Right renal pelvis (tissue), 4 donors: ENCODE data around the gene TFAP2E. TPM values are rescaled to one million over a fixed set of nuclear protein-coding genes. Genes with fewer than 3 reads are reported as not detected.

Experiments
- DNase-seq, 4 donors: peaks; one replicate each; pipeline ENCODE4 v3.0.0-alpha.2; 2013; ENCODE audit warnings: low read depth in 4 of 4, low spot score in 3 of 4, missing footprints in 1 of 4
- polyA plus RNA-seq, 4 donors: library from polyadenylated mRNA; unstranded; fragments of 120-200 nt; gene quantifications; one replicate each; pipeline ENCODE4 v1.2.1, GENCODE V29; 2013; ENCODE audit not compliant: insufficient read length in 4 of 4

Gene TFAP2E
- polyA plus RNA-seq, 4 donors = 0.79 to 1.1 (median 0.95) TPM

DNA sequence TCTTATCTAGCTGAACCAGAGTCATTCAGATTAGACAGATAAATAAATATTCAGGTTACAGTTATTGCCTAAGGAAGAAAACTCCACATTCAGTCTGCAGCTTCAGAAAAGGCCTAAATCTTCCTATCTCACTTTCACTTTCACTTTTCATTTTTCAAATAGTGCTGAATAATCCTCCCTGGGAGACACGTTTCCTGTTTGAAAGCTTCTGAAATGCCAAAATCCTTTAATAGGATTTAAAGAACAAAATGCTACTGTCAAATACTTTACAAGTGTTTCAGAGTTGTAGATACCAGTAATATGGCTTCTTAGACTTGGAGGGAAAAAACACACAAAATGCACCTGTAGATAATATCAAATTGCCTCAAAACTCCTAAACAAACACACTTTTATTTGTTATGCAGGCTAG is 64.3 kb downstream of the TFAP2E start:
- peak in 1 of 4 donors; percentile 8 for DNase-seq

DNA sequence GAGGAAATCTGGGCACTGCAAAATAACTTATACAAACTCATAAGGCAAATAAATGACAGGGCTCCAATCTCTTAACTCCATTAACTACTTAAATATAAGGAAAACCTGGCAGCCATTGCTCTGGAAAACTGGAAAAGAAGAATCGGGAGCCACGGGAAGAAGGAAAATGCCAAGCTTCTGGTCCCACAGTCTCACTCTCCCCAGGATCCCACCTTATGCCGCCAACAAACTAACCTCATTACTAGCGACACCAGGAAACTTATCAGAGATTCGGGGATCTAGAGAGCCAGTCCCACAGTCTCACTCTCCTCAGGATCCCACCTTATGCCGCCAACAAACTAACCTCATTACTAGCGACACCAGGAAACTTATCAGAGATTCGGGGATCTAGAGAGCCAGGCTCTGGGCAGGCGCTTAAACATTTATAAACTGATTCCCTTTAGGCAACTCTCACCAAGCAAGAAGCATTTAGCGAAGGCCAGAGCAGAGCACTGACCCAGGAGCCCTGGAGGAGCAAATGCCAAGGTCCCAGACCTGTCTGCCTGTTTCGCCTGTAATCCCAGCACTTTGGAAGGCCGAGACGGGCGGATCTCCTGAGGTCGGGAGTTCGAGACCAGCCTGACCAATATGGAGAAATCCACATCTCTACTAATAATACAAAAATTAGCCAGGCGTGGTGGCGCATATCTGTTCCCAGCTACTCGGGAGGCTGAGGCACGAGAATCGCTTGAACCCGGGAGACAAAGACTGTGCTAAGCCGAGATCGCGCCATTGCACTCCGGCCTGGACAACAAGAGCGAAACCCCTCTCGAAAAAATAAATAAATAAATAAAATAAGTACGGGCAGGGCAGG is 67.5 kb downstream of the TFAP2E start:
- DNase-seq = no peak

DNA sequence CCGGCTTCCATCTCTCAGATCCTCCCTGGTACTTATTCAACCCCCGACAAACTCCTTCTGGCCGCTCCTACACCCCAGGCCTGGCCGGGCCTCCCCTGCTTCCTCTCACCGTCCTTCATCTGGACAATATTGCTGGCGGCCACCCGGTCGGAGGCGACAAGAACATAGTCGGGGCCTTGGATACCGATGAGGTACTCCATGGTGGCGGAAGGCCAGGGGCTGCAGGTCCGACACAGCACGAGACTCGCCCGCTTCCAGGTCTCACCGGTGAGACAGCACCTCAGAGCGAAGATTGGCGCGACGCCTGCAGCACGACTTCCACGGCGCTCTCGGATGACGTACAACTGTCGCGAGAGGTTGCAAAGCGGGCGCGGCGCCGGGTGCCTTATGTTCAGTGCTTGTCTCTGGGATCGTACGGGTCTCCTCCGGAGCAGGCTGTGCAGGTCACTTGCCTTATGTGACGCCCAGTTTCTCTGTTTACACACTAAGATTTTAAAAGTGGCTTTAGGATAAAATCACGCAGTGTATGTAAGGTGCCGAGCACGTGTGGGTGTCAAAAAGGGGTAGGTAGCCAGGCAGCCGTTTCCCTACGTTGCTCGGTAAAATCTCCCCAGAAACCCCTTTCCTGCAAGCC is 68.2 kb downstream of the TFAP2E start, which contains the start of gene PSMB2:
TSS of gene PSMB2 (minus strand) at position 294 of the 634 bp plus-strand sequence. CDS start at position 200, 94 bp downstream.
- DNase-seq = peak; percentile 93 to 95 (median 95)

DNA sequence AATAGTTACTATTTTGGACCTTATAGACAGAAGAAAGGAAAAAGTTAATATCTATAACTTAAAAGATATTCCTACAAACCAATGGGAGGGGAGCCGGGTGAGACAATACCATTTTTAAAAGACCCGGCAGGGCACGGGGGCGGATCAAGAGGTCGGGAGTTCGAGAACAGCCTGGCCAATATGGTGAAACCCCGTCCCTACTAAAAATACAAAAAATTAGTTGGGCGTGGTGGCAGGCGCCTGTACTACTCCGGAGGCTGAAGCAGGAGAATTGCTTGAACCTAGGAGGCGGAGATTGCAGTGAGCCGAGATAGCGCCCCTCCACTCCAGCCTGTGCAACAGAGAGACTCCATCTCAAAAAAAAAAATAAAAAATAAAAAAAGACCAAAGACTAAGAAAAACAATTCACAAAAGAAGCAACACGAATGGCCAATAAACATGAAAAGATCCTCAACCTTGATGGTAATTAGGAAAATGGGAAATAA is 69.4 kb downstream of the TFAP2E start:
- DNase-seq = no peak

DNA sequence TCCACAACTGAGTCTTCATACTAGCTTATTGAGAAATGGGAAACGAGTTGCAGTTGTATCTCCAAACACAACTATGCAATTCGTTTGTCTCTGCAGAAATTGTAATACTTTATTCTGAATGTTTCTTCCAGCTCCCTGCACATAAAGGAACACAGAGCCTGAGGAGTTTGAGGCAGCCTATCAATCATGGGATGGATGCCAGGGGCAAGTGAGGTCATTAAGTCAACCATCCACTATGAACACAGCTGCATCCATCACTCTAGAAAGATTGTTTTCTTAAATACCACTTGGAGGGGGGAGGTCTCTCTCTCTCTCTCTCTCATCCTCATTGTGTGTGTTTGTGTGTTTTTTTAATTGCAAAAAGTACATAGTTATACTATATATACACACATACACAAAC is 71.1 kb downstream of the TFAP2E start:
- DNase-seq = no peak

Other genes starting within 250 kb of the TFAP2E start
- 10 to 100 TPM; 59.4 to 64.4 (median 60.6) TPM for gene KIAA0319L, start 15.9 kb upstream of the TFAP2E start, polyA plus RNA-seq
- 10 to 100 TPM; 15.7 to 21.6 (median 17.5) TPM for gene NCDN, start 15.5 kb upstream of the TFAP2E start, polyA plus RNA-seq
- 10 to 100 TPM; 83.1 to 94.8 (median 90.1) TPM for gene PSMB2, start 68.2 kb downstream of the TFAP2E start, polyA plus RNA-seq
- 1 to 10 TPM; 8.3 to 9.8 (median 8.7) TPM for gene C1orf216, start 145.6 kb downstream of the TFAP2E start, polyA plus RNA-seq
- gene CLSPN, start 196.7 kb downstream of the TFAP2E start, polyA plus RNA-seq = 10 to 100 TPM; 10.8 to 13.7 (median 12.0) TPM
- 10 to 100 TPM; 15.6 to 21.1 (median 18.4) TPM for gene AGO4, start 234.7 kb downstream of the TFAP2E start, polyA plus RNA-seq